A549 (cell line): ENCODE results near the gene ANKRD55. TPM values are rescaled to one million over a fixed set of nuclear protein-coding genes. Genes with fewer than 3 reads are reported as not detected.

ENCODE experiments used
- ATAC-seq, 2 experiments: fragments of 200-7000 bp in 1 of 2; fragments of >200 bp in 1 of 2; cut with Nextera tagmentation in 1 of 2; cut with Tn5 transposase in 1 of 2; 3 replicates each; pipeline versions ENCODE4 v1.8.0 to v1.9.1; 2018 to 2020; ENCODE audit warnings: mild to moderate bottlenecking in 1 of 2, moderate library complexity in 1 of 2
- CTCF ChIA-PET: fragments of 300-600 bp; sonication (Branson Sonifier 250); formaldehyde crosslinking; extraction: SDS; loops from one replicate; lab custom pipeline; 2021; ENCODE audit warnings: antibody characterized with exemption, inconsistent platforms; lab: Yijun Ruan, JAX
- POLR2A ChIA-PET: fragments of 350-600 bp; formaldehyde crosslinking; extraction: SDS; loops from one replicate; lab custom pipeline; 2021; ENCODE audit warnings: antibody characterized with exemption, inconsistent platforms; lab: Yijun Ruan, JAX
- DNase-seq, 2 experiments: peaks; one replicate each; pipeline versions ENCODE4 v3.0.0 to v3.0.0-alpha.2; 2011 to 2016; ENCODE audit warnings: low read depth in 1 of 2, low spot score in 1 of 2
- FAIRE-seq: peaks from 2 replicates; lab custom pipeline; 2011; peaks lifted over from hg19 to GRCh38; lab: Jason Lieb, UNC
- H3K27ac ChIP-seq, 2 experiments: fragments of >200 bp; sonication (Bioruptor Twin); formaldehyde crosslinking; 3 replicates each; pipeline ENCODE4 v1.5.1; 2016 to 2017
- H3K4me1 ChIP-seq: fragments of >200 bp; sonication (Bioruptor Twin); formaldehyde crosslinking; 3 replicates; pipeline ENCODE4 v1.6.1; 2016
- H3K4me2 ChIP-seq: fragments of >200 bp; sonication (Bioruptor Twin); formaldehyde crosslinking; 3 replicates; pipeline ENCODE4 v1.6.1; 2016
- H3K4me3 ChIP-seq: fragments of >200 bp; sonication (Bioruptor Twin); formaldehyde crosslinking; 3 replicates; pipeline ENCODE4 v1.5.1; 2016
- H3K9me3 ChIP-seq: fragments of >200 bp; sonication (Bioruptor Twin); formaldehyde crosslinking; 3 replicates; pipeline ENCODE4 v1.6.1; 2016
- CBX8 ChIP-seq: fragments of 200-600 bp; sonication (generic); IDR thresholded peaks from 2 replicates; pipeline ENCODE4 v1.6.1; 2016
- CTCF ChIP-seq: fragments of >200 bp; sonication (Bioruptor Twin); formaldehyde crosslinking; IDR thresholded peaks from 3 replicates; pipeline ENCODE4 v1.5.1; 2016
- EHMT2 ChIP-seq: fragments of 200-600 bp; sonication (generic); IDR thresholded peaks from 2 replicates; pipeline ENCODE4 v1.6.1; 2016; ENCODE audit warnings: antibody characterized with exemption, low read depth, mild to moderate bottlenecking, moderate library complexity
- EP300 ChIP-seq, 2 experiments: fragments of >200 bp; sonication (Bioruptor Twin); formaldehyde crosslinking; IDR thresholded peaks; 2 replicates in 1 of 2; 3 replicates in 1 of 2; pipeline ENCODE4 v1.6.1; 2016 to 2017
- ESRRA ChIP-seq: fragments of 150-350 bp; IDR thresholded peaks from 2 replicates; pipeline ENCODE4 v1.6.1; 2014; ENCODE audit warnings: mild to moderate bottlenecking, low read length, borderline replicate concordance
- FOSB ChIP-seq: fragments of 250-450 bp; sonication (Bioruptor Pico); IDR thresholded peaks from 2 replicates; pipeline ENCODE4 v1.5.0; 2020; ENCODE audit warnings: mild to moderate bottlenecking, moderate library complexity
- FOSL2 ChIP-seq, 2 experiments: fragments of 450-650 bp in 1 of 2; fragments of >200 bp in 1 of 2; sonication (Bioruptor Twin) in 1 of 2; formaldehyde crosslinking; IDR thresholded peaks; 2 replicates each; pipeline versions ENCODE4 v1.5.0 to v1.6.1; 2016 to 2020; ENCODE audit warnings: mild to moderate bottlenecking in 1 of 2, moderate library complexity in 1 of 2
- GATA3 ChIP-seq: IDR thresholded peaks from 2 replicates; pipeline ENCODE4 v1.6.1; 2012; ENCODE audit warnings: borderline replicate concordance
- HEYL ChIP-seq: fragments of 250-450 bp; sonication (Bioruptor Pico); IDR thresholded peaks from 2 replicates; pipeline ENCODE4 v1.8.0; 2021; ENCODE audit warnings: mild to moderate bottlenecking, moderate library complexity
- HOXB5 ChIP-seq: fragments of 250-450 bp; sonication (Bioruptor Pico); IDR thresholded peaks from 2 replicates; pipeline ENCODE4 v1.5.0; 2020; ENCODE audit warnings: mild to moderate bottlenecking, moderate library complexity
- JUN ChIP-seq, 2 experiments: fragments of >200 bp; sonication (Bioruptor Twin); formaldehyde crosslinking; IDR thresholded peaks; 2 replicates in 1 of 2; 3 replicates in 1 of 2; pipeline ENCODE4 v1.6.1; 2016 to 2017
- NPAS2 ChIP-seq: fragments of 250-450 bp; sonication (Bioruptor Pico); IDR thresholded peaks from 2 replicates; pipeline ENCODE4 v1.8.0; 2022; ENCODE audit warnings: mild to moderate bottlenecking, moderate library complexity, borderline replicate concordance
- RAD21 ChIP-seq, 2 experiments: fragments of >200 bp in 1 of 2; sonication (Bioruptor Twin) in 1 of 2; formaldehyde crosslinking in 1 of 2; IDR thresholded peaks in 1 of 2; conservative IDR thresholded peaks in 1 of 2; 2 replicates in 1 of 2; 3 replicates in 1 of 2; pipeline ENCODE4 v1.6.1; 2012 to 2018; ENCODE audit warnings: inconsistent platforms in 1 of 2
- RCOR1 ChIP-seq: fragments of 150-350 bp; IDR thresholded peaks from 2 replicates; pipeline ENCODE4 v1.6.1; 2014; ENCODE audit warnings: antibody characterized with exemption, low read length, low read depth
- RNF2 ChIP-seq: fragments of 200-600 bp; sonication (generic); IDR thresholded peaks from 2 replicates; pipeline ENCODE4 v1.6.1; 2016; ENCODE audit warnings: low read depth, mild to moderate bottlenecking, antibody characterized with exemption, moderate library complexity, borderline replicate concordance
- SMC3 ChIP-seq: fragments of >200 bp; sonication (Bioruptor Twin); formaldehyde crosslinking; IDR thresholded peaks from 3 replicates; pipeline ENCODE4 v1.6.1; 2018; ENCODE audit warnings: inconsistent platforms
- TP53 ChIP-seq: fragments of 250-450 bp; sonication (Bioruptor Pico); IDR thresholded peaks from 2 replicates; pipeline ENCODE4 v1.5.0; 2021; ENCODE audit warnings: mild to moderate bottlenecking, moderate library complexity
- ZC3H11A ChIP-seq: fragments of 450-650 bp; IDR thresholded peaks from 2 replicates; pipeline ENCODE4 v1.6.1; 2014; ENCODE audit warnings: antibody characterized with exemption, mild to moderate bottlenecking
- ZFP36 ChIP-seq: fragments of 450-650 bp; IDR thresholded peaks from 2 replicates; pipeline ENCODE4 v1.6.1; 2014; ENCODE audit warnings: borderline replicate concordance; ENCODE audit not compliant: partially characterized antibody
- ZSCAN20 ChIP-seq: fragments of 250-450 bp; sonication (Bioruptor Pico); IDR thresholded peaks from 2 replicates; pipeline ENCODE4 v1.8.0; 2022; ENCODE audit warnings: mild to moderate bottlenecking, moderate library complexity
- WGBS: methylation state at CpG from one replicate; pipeline ENCODE4 v1.1.6; 2017; ENCODE audit errors: missing lambda C conversion rate; 5-methylcytosine and 5-hydroxymethylcytosine counted together
- polyA plus RNA-seq, 4 experiments: library from polyadenylated mRNA; depleted of rRNA in 3 of 4; stranded (reverse); fragments of >200 nt; fragmentation: RNase III in 1 of 4; extraction: RNeasy Plus Mini Kit Qiagen cat#74134 plus additional on column Dnase treatment in 1 of 4; gene quantifications; 2 replicates in 3 of 4; 3 replicates in 1 of 4; pipeline ENCODE4 v1.2.3, GENCODE V29; 2011 to 2017

The ANKRD55 gene
- polyA plus RNA-seq, 2 of the 4 experiments (the other 2 are of a cell fraction), result 0.10 to 0.30 TPM

- H3K27ac ChIP-seq, result no peak overlapping the region
Observed at GRCh38 chr5:56272765-56273164, 39.6 kb upstream of the ANKRD55 start.

GRCh38 chr5:56270568-56271392, 37.6 kb upstream of the ANKRD55 start:
- H3K4me2 ChIP-seq, result peak overlapping the region; percentile 3; the same call in 2 of the 3 replicates
- peak overlapping the region in 1 of 2 experiments; percentile 56; a peak in 4 of 6 replicates for H3K27ac ChIP-seq
- H3K4me1 ChIP-seq, result peaks cover 18% of the 10 kb centered on the region
- ATAC-seq, result peak; percentile 97 to 100
- peak; percentile 95 for FAIRE-seq
- POLR2A ChIA-PET, result interaction anchor here (0.7 kb wide), 1 partner anchor 568 kb away, joined by 4 read pairs; no protein-coding TSS in a partner anchor
- 52% methylated on average over 6 of the region's 6 CpGs for WGBS
- TF ChIP-seq TP53 (CRISPR knock-in tag) (no peak), RAD21 (conservative IDR thresholded peaks at IDR 0.05 in 1 of 2, IDR thresholded peaks at IDR 0.05 in 1 of 2) (peak; percentile 99), CTCF (peak; percentile 96), GATA3 (no peak), JUN (IDR thresholded peaks at IDR 0.05) (no peak), SMC3 (peak; percentile 99)
- CTCF ChIA-PET, result interaction anchor here (0.6 to 13.1 kb wide), 75 partner anchors 8 to 1004 kb away, joined by 3 to 340 read pairs (median 4); partner anchors contain the start of gene ANKRD55
- no peaks in the 10 kb centered on the region for H3K9me3 ChIP-seq
- DNase-seq, result peak; percentile 63 to 83
- no peak overlapping the region for H3K4me3 ChIP-seq

More at GRCh38 chr5:56272765-56273164, 39.6 kb upstream of the ANKRD55 start:
- TF ChIP-seq ZSCAN20 (CRISPR knock-in tag) (no peak), NPAS2 (CRISPR knock-in tag) (no peak), EP300 (IDR thresholded peaks at IDR 0.05) (no peak), HEYL (CRISPR knock-in tag) (no peak), RAD21 (conservative IDR thresholded peaks at IDR 0.05 in 1 of 2, IDR thresholded peaks at IDR 0.05 in 1 of 2) (no peak), FOSL2 (IDR thresholded peaks at IDR 0.05) (no peak), FOSL2 (CRISPR knock-in tag; IDR thresholded peaks at IDR 0.05) (no peak), EHMT2 (no peak), ZFP36 (no peak), GATA3 (no peak), RNF2 (no peak), HOXB5 (CRISPR knock-in tag) (no peak), CBX8 (no peak), ESRRA (no peak), RCOR1 (no peak)
- ChIA-PET POLR2A (no interaction called here), CTCF (interaction anchor here (1.1 to 13.1 kb wide), 4 partner anchors 9 to 628 kb away, joined by 3 to 340 read pairs (median 56); no protein-coding TSS in a partner anchor)
- H3K4me3 ChIP-seq, result no peak overlapping the region
- FAIRE-seq (no peak), DNase-seq (no peak), ATAC-seq (no peak)
- WGBS, result 91% methylated on average over 2 of the region's 2 CpGs
- H3K9me3 ChIP-seq, result no peaks in the 10 kb centered on the region
- peaks cover 18% of the 10 kb centered on the region for H3K4me1 ChIP-seq
- H3K4me2 ChIP-seq, result no peak overlapping the region

- H3K27ac ChIP-seq, result peak overlapping the region; percentile 32 to 37; a peak in 4 of 6 replicates
- H3K4me1 ChIP-seq, result peaks cover 18% of the 10 kb centered on the region
- POLR2A ChIA-PET, result interaction anchor here (0.6 to 0.7 kb wide), 2 partner anchors 568 to 640 kb away, joined by 4 read pairs; no protein-coding TSS in a partner anchor
- CTCF ChIA-PET, result interaction anchor here (0.7 to 13.1 kb wide), 51 partner anchors 9 to 1087 kb away, joined by 3 to 340 read pairs (median 4); partner anchors contain the start of gene ANKRD55
- H3K9me3 ChIP-seq, result no peaks in the 10 kb centered on the region
- peak overlapping the region; percentile 3; the same call in 2 of the 3 replicates for H3K4me2 ChIP-seq
- H3K4me3 ChIP-seq, result no peak overlapping the region
- DNase-seq (peak in 1 of 2 experiments; percentile 18), FAIRE-seq (no peak), ATAC-seq (peak; percentile 60 to 63; a peak in 4 of 6 replicates)
- no peak for TF ChIP-seq HEYL (CRISPR knock-in tag)
- no peak for TF ChIP-seq FOSB (CRISPR knock-in tag)
- no peak for TF ChIP-seq ZC3H11A
- TF ChIP-seq RAD21 (conservative IDR thresholded peaks at IDR 0.05 in 1 of 2, IDR thresholded peaks at IDR 0.05 in 1 of 2), result 0 out of 5 replicates have a peak, but pooled peaks of 1 of the 2 experiments have one; percentile 19
- WGBS, result 80% methylated on average over 6 of the region's 6 CpGs
Observed at GRCh38 chr5:56270058-56270457, 36.9 kb upstream of the ANKRD55 start.
